ENCODE results near the gene C1orf115.

DNA sequence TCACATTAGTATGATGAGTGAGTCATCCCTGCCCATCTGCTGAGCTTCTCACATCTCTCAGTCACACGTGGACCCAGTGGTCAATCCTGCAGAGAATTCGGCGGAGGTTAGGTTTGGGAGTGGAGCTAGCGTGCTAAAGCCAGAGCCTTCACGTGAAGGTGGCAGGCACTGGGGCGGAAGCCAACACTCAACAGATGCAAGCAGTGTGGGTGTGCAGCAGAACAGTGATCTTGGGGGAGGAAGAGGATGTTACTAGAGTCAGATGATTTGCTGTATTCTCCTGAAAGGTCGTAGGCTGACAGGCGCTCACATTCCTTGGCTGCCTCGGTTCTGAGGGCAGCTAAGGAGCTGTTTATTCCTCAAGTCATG is 6.7 kb downstream of the C1orf115 start:
- TF ChIP-seq POLR2A (IDR thresholded peaks at IDR 0.05), result no peak
- TF ChIP-seq, protein P1, sequence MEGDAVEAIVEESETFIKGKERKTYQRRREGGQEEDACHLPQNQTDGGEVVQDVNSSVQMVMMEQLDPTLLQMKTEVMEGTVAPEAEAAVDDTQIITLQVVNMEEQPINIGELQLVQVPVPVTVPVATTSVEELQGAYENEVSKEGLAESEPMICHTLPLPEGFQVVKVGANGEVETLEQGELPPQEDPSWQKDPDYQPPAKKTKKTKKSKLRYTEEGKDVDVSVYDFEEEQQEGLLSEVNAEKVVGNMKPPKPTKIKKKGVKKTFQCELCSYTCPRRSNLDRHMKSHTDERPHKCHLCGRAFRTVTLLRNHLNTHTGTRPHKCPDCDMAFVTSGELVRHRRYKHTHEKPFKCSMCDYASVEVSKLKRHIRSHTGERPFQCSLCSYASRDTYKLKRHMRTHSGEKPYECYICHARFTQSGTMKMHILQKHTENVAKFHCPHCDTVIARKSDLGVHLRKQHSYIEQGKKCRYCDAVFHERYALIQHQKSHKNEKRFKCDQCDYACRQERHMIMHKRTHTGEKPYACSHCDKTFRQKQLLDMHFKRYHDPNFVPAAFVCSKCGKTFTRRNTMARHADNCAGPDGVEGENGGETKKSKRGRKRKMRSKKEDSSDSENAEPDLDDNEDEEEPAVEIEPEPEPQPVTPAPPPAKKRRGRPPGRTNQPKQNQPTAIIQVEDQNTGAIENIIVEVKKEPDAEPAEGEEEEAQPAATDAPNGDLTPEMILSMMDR (IDR thresholded peaks at IDR 0.05), result no peak
- no peak for TF ChIP-seq EP300 (IDR thresholded peaks at IDR 0.05)
